GM18517 (cell line): ENCODE measurements around the gene DYRK1B.

Source experiments
- ATAC-seq: cut with Tn5 transposase; IDR thresholded peaks from one replicate; pipeline ENCODE4 v1.9.1; 2021; ENCODE audit warnings: mild to moderate bottlenecking, moderate library complexity; ENCODE audit not compliant: unreplicated experiment

Gene DYRK1B

GRCh38 chr19:39864118-39864517 is 30.2 kb upstream of the DYRK1B start:
- no peak for ATAC-seq

- no peak for ATAC-seq
Measured at GRCh38 chr19:39858541-39858940, 24.6 kb upstream of the DYRK1B start.

- ATAC-seq: no peak
Measured at GRCh38 chr19:39852882-39853281, 18.9 kb upstream of the DYRK1B start.

- no peak for ATAC-seq
Measured at GRCh38 chr19:39850892-39851291, 16.9 kb upstream of the DYRK1B start.

GRCh38 chr19:39848392-39848791 is 14.4 kb upstream of the DYRK1B start:
- ATAC-seq: no peak

GRCh38 chr19:39847525-39847924 is 13.6 kb upstream of the DYRK1B start:
- no peak for ATAC-seq

GRCh38 chr19:39846678-39847486 is 12.9 kb upstream of the DYRK1B start:
- ATAC-seq: no peak

GRCh38 chr19:39845933-39846677 is 12.1 kb upstream of the DYRK1B start, which contains the start of gene FBL:
FBL (minus strand) TSS chr19:39846379; CDS start chr19:39846300, 79 bp downstream.
- ATAC-seq: peak; percentile 76

- no peak for ATAC-seq
Measured at GRCh38 chr19:39845584-39845932, 11.6 kb upstream of the DYRK1B start.

- no peak for ATAC-seq
Measured at GRCh38 chr19:39845172-39845571, 11.2 kb upstream of the DYRK1B start.

GRCh38 chr19:39843919-39844793 is 10.2 kb upstream of the DYRK1B start:
- no peak for ATAC-seq

GRCh38 chr19:39842693-39843435 is 8.9 kb upstream of the DYRK1B start:
- no peak for ATAC-seq

GRCh38 chr19:39841041-39841440 is 7.1 kb upstream of the DYRK1B start:
- ATAC-seq: no peak

GRCh38 chr19:39840492-39840891 is 6.5 kb upstream of the DYRK1B start:
- ATAC-seq: no peak

GRCh38 chr19:39839678-39840327 is 5.8 kb upstream of the DYRK1B start:
- ATAC-seq: no peak

- ATAC-seq: no peak
Measured at GRCh38 chr19:39838569-39838968, 4.6 kb upstream of the DYRK1B start.

- ATAC-seq: no peak
Measured at GRCh38 chr19:39837978-39838377, 4.0 kb upstream of the DYRK1B start.

- ATAC-seq: no peak
Measured at GRCh38 chr19:39834287-39834841, 402 bp upstream of the DYRK1B start.

- ATAC-seq: no peak
Measured at GRCh38 chr19:39833160-39833463, 850 bp downstream of the DYRK1B start.
